Psoas muscle (tissue), 8 donors: ENCODE data around the gene CD55. TPM values are rescaled to one million over a fixed set of nuclear protein-coding genes. Genes with fewer than 3 reads are reported as not detected.

Experiments
- ATAC-seq, 4 donors: fragments of 200-7000 bp; cut with Tn5 transposase; one replicate each; pipeline ENCODE4 v1.9.1; 2020; ENCODE audit warnings: moderate library complexity in 3 of 4, mild to moderate bottlenecking in 2 of 4
- DNase-seq, 2 donors: peaks; one replicate each; pipeline ENCODE4 v3.0.0-alpha.2; 2020
- H3K27ac ChIP-seq: fragments of 200-600 bp; one replicate; pipeline ENCODE4 v1.8.0; 2022
- H3K27me3 ChIP-seq, 3 donors: fragments of 200-600 bp in 1 of 3; one replicate each; pipeline versions ENCODE4 v1.6.1 to v1.8.0; 2013 to 2022; ENCODE audit warnings: low read length in 2 of 3, mild to moderate bottlenecking in 2 of 3, moderate library complexity in 1 of 3; ENCODE audit not compliant: insufficient read depth in 3 of 3
- H3K36me3 ChIP-seq, 2 donors: fragments of 200-600 bp in 1 of 2; one replicate each; pipeline versions ENCODE4 v1.6.1 to v1.8.0; 2013 to 2022; ENCODE audit warnings: low read depth in 1 of 2, mild to moderate bottlenecking in 1 of 2, moderate library complexity in 1 of 2; ENCODE audit not compliant: insufficient read depth in 1 of 2
- H3K4me1 ChIP-seq: fragments of 200-600 bp; one replicate; pipeline ENCODE4 v1.8.0; 2022
- H3K4me3 ChIP-seq: fragments of 200-600 bp; one replicate; pipeline ENCODE4 v1.8.0; 2022; ENCODE audit warnings: mild to moderate bottlenecking
- H3K9me3 ChIP-seq: fragments of 200-600 bp; one replicate; pipeline ENCODE4 v1.8.0; 2022
- WGBS, 3 donors: extraction: QIAGEN DNeasy Blood & Tissue Kit; methylation state at CpG; one replicate each; pipeline versions ENCODE4 v1.1.6 to v1.1.7; 2013; 5-methylcytosine and 5-hydroxymethylcytosine counted together
- intact Hi-C, 2 donors: fragments of 100-400 bp; cut with DNase I; formaldehyde crosslinking; loops; one replicate each; pipeline versions ENCODE4 v1.11.0 to v1.14.2; 2022
- polyA plus RNA-seq, 3 donors: library from polyadenylated mRNA; stranded (reverse); fragments of 200-250 nt; gene quantifications; one replicate each; pipeline ENCODE4 v1.2.3, GENCODE V29; 2013
- total RNA-seq, 4 donors: library from RNA; stranded (reverse); fragmentation: NEBNext Ultra II Directional in 2 of 4; extraction: Animal tissue kit (Norgen Biotek cat#: 25700) in 2 of 4; gene quantifications; one replicate each; pipeline versions ENCODE4 v1.2.1 to v1.2.4, GENCODE V29; 2021 to 2023
- TF ChIP-seq, protein P1 (sequence below): fragments of 200-600 bp; IDR thresholded peaks from one replicate; pipeline ENCODE4 v1.8.0; 2022; ENCODE audit warnings: antibody characterized with exemption
- donor health status: healthy with polysubstance abuse.
- donor health status: DM: no; HTN: no; CAD: no; lungs with moderate emphysema.
- donor health status: Bipolar disorder and iron deficiency.
- donor health status: healthy.
- donor health status: DM: yes; HTN: yes; CAD: no.
- donor health status: DM: no; HTN: no; CAD: no.
- donor health status: DM: no; HTN: no; CAD: no.
- donor health status: DM: yes; HTN: yes; CAD: no.

CD55 gene
- total and polyA plus RNA-seq, 7 donors = 44.2 to 318 (median 102) TPM

DNA sequence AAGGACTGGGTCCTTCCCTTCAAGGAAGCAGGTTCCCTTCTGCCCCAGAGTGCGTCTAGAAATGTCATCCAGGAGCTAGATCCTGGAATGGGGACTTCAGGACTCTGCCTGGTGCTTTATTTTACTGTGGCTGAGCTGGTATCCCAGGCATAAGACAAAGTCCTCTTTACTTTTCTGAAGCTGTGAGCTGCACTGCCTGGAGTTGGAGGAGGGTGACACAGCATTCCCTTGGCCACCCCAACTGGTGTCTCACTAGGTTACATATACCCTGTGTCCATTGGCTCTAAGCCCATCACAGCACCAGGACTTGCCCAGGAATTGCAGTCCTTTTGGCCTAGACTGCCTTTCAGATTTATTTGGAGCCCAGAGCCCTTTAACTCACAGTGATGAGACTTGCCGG, 41.8 kb upstream of the CD55 start:
- H3K4me3 ChIP-seq = no peak overlapping the region
- H3K36me3 ChIP-seq = no peaks in the 10 kb centered on the region
- intact Hi-C loops = no loop called here
- no peak overlapping the region for H3K27ac ChIP-seq
- TF ChIP-seq, protein P1, sequence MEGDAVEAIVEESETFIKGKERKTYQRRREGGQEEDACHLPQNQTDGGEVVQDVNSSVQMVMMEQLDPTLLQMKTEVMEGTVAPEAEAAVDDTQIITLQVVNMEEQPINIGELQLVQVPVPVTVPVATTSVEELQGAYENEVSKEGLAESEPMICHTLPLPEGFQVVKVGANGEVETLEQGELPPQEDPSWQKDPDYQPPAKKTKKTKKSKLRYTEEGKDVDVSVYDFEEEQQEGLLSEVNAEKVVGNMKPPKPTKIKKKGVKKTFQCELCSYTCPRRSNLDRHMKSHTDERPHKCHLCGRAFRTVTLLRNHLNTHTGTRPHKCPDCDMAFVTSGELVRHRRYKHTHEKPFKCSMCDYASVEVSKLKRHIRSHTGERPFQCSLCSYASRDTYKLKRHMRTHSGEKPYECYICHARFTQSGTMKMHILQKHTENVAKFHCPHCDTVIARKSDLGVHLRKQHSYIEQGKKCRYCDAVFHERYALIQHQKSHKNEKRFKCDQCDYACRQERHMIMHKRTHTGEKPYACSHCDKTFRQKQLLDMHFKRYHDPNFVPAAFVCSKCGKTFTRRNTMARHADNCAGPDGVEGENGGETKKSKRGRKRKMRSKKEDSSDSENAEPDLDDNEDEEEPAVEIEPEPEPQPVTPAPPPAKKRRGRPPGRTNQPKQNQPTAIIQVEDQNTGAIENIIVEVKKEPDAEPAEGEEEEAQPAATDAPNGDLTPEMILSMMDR = no peak
- WGBS, 3 donors = 57 to 81% (median 70%) methylated on average over 2 of the region's 2 CpGs
- peak in 2 of 4 donors; percentile 62 to 64 for ATAC-seq
- no peak for DNase-seq
- H3K4me1 ChIP-seq = peaks cover 21% of the 10 kb centered on the region
- no peaks in the 10 kb centered on the region for H3K27me3 ChIP-seq
- H3K9me3 ChIP-seq = no peaks in the 10 kb centered on the region

DNA sequence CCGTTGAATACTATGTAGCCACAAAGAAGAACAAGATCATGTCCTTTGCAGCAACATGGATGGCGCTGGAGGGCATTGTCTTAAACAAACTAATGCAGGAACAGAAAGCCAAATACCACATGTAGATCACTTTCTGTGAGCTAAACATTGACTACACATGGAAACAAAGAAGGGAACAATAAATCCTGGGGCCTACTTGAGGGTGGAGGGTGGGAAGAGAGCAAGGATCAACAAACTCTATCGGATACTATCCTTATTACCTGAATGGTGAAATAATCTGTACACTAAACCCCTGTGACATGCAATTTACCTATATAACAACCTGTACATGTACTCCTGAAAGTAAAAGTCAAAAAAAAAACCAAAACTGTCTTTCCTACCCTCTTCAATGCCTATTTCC, 40.8 kb upstream of the CD55 start:
- no peak overlapping the region for H3K27ac ChIP-seq
- DNase-seq (no peak), ATAC-seq (no peak)
- no peaks in the 10 kb centered on the region for H3K27me3 ChIP-seq
- intact Hi-C loops = no loop called here
- no peaks in the 10 kb centered on the region for H3K36me3 ChIP-seq
- H3K4me3 ChIP-seq = no peak overlapping the region
- WGBS, 3 donors = 94 to 98% (median 97%) methylated on average over 3 of the region's 3 CpGs
- no peaks in the 10 kb centered on the region for H3K9me3 ChIP-seq
- H3K4me1 ChIP-seq = peaks cover 28% of the 10 kb centered on the region
- TF ChIP-seq, protein P1 = no peak

DNA sequence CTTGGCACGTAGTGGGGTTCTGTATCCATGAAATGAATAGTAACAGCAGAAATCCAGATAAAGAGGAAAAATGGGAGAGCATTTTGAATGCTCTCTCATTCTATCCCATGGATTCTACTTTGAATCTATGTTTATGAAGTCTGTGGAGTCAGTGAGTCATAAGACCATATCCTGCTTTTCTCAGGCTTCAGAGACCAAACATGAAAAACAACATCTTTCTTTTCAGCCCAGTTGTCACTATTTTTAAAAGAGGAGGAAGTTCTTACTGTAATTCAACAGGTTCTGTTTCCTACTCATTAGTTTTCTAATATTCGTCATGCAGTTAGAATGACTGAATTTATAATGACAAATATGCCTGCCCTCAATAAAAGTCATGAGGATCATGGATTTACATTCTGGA, 39.4 kb upstream of the CD55 start:
- Histone ChIP-seq H3K27me3 (no peaks in the 10 kb centered on the region), H3K27ac (no peak overlapping the region), H3K9me3 (no peaks in the 10 kb centered on the region), H3K4me3 (no peak overlapping the region), H3K4me1 (peaks cover 38% of the 10 kb centered on the region), H3K36me3 (no peaks in the 10 kb centered on the region)
- ATAC-seq (no peak), DNase-seq (no peak)
- TF ChIP-seq, protein P1 = no peak
- intact Hi-C loops = no loop called here
- WGBS, 3 donors = 72 to 84% (median 73%) methylated on average over 2 of the region's 2 CpGs

DNA sequence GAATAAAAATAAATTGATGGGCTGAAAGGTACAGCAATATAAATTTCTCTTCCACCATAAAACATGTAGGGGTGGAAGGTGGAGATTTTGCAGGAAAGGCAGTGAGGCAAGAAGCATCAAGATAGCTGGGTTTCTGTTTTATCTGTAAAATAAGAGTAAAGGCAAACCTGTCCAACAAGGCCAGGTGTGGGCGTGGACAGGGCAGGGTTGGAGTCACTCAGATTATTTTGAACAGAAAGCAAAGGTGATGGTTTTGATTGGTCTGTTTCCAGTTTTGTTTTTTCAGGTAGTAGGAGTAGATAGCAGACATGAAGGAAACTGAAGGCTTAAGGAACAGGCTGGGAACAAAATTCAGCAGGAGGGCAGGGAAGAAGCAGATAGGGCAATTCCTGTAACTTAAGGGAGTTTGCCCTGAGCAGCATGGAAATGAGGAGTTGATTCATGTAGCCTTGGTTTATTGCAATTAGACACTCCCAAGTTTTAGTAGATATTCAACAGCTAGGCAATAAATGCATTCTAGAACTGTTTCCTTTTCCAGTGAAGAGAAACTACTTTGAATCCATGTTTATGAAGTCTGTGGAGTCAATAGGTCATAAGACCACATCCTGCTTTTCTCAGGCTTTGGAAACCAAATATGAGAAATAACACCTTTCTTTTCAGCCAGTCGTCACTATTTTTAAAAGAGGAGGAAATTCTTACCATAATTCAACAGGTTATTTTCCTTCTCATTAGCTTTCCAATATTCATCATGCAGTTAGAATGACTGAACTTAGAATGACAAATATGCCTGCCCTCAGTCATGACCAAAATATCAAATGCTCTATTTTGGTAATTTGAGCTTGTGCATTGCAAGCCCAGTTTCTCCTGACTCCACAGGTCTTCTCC, 38.7 kb upstream of the CD55 start:
- no peak overlapping the region for H3K4me3 ChIP-seq
- no peaks in the 10 kb centered on the region for H3K27me3 ChIP-seq
- intact Hi-C loops = no loop called here
- WGBS, 3 donors = 49 to 53% (median 49%) methylated on average over 2 of the region's 2 CpGs
- no peaks in the 10 kb centered on the region for H3K9me3 ChIP-seq
- H3K27ac ChIP-seq = peak overlapping the region; percentile 48
- ATAC-seq (peak in 3 of 4 donors; percentile 54 to 64 (median 59)), DNase-seq (no peak)
- TF ChIP-seq, protein P1 = no peak
- no peaks in the 10 kb centered on the region for H3K36me3 ChIP-seq
- H3K4me1 ChIP-seq = peaks cover 39% of the 10 kb centered on the region
